HepG2 (cell line): ENCODE data around the gene FBLN7. TPM values are rescaled to one million over a fixed set of nuclear protein-coding genes. Genes with fewer than 3 reads are reported as not detected.

ENCODE experiments used
- ATAC-seq: fragments of 200-7000 bp; cut with Tn5 transposase; 3 replicates; pipeline ENCODE4 v1.9.1; 2020; ENCODE audit warnings: mild to moderate bottlenecking, moderate library complexity
- BruUV-seq: library from RNA; stranded (reverse); fragments of 400-500 nt; replicated peaks from 2 replicates; lab custom pipeline; 2021; lab: Mats Ljungman, UMichigan
- CTCF ChIA-PET: fragments of 300-600 bp; formaldehyde crosslinking; extraction: SDS; loops from one replicate; lab custom pipeline; 2021; ENCODE audit warnings: low total read pairs, inconsistent platforms, low intra/inter-chr PET ratio; lab: Yijun Ruan, JAX
- POLR2A ChIA-PET: fragments of 350-600 bp; sonication (Branson Sonifier 250); formaldehyde crosslinking; loops from one replicate; lab custom pipeline; 2020; ENCODE audit warnings: antibody characterized with exemption, inconsistent platforms; lab: Yijun Ruan, JAX
- DNase-seq: peaks from one replicate; pipeline ENCODE4 v3.0.0-alpha.2; 2015; ENCODE audit warnings: low spot score
- FAIRE-seq: peaks from 3 replicates; lab custom pipeline; 2011; peaks lifted over from hg19 to GRCh38; lab: Jason Lieb, UNC
- H2AFZ ChIP-seq: one replicate; pipeline ENCODE4 v1.6.1; 2011; ENCODE audit warnings: low read length, inconsistent platforms
- H3K27ac ChIP-seq: fragments of 300-600 bp; 3 replicates; pipeline ENCODE4 v1.8.0; 2011; ENCODE audit warnings: mixed run types, mild to moderate bottlenecking, mixed read lengths, low read length, inconsistent platforms; ENCODE audit not compliant: insufficient read depth; ENCODE audit errors: extremely low read length
- H3K27me3 ChIP-seq, 2 experiments: fragments of 200-600 bp in 1 of 2; 2 replicates in 1 of 2; 3 replicates in 1 of 2; pipeline versions ENCODE4 v1.6.0 to v1.8.0; 2011; ENCODE audit warnings: low read length in 2 of 2, mild to moderate bottlenecking in 2 of 2, moderate library complexity in 2 of 2, inconsistent platforms in 1 of 2; ENCODE audit not compliant: insufficient read depth in 2 of 2, control insufficient read depth in 1 of 2
- H3K36me3 ChIP-seq, 2 experiments: fragments of 200-600 bp in 1 of 2; replicated peaks in 1 of 2; 2 replicates in 1 of 2; 3 replicates in 1 of 2; pipeline versions ENCODE4 v1.5.1 to v1.8.0; 2011; ENCODE audit warnings: low read length in 2 of 2, inconsistent platforms in 1 of 2; ENCODE audit not compliant: insufficient read depth in 2 of 2, control insufficient read depth in 1 of 2
- H3K4me1 ChIP-seq: 2 replicates; pipeline ENCODE4 v1.5.1; 2012; ENCODE audit warnings: low read length, inconsistent platforms; ENCODE audit not compliant: insufficient read depth
- H3K4me2 ChIP-seq: 2 replicates; pipeline ENCODE4 v1.6.0; 2011; ENCODE audit warnings: low read depth, low read length, inconsistent platforms
- H3K4me3 ChIP-seq, 3 experiments: fragments of 200-600 bp in 1 of 3; sonication (generic), shearing (Covaris generic) in 1 of 3; replicated peaks in 1 of 3; 2 replicates each; pipeline ENCODE4 v1.5.1; 2011 to 2016; ENCODE audit warnings: low read length in 3 of 3, inconsistent platforms in 2 of 3, low read depth in 2 of 3, mild to moderate bottlenecking in 2 of 3, control low read depth in 1 of 3, mixed read lengths in 1 of 3; ENCODE audit not compliant: insufficient read depth in 1 of 3
- H3K79me2 ChIP-seq: one replicate; pipeline ENCODE4 v1.6.1; 2011; ENCODE audit warnings: low read length, inconsistent platforms; ENCODE audit not compliant: insufficient read depth
- H3K9ac ChIP-seq: 2 replicates; pipeline ENCODE4 v1.6.0; 2011; ENCODE audit warnings: mild to moderate bottlenecking, low read depth, low read length, inconsistent platforms; ENCODE audit not compliant: insufficient read depth
- H3K9me3 ChIP-seq: 2 replicates; pipeline ENCODE4 v1.5.1; 2012; ENCODE audit warnings: mild to moderate bottlenecking, low read length
- H4K20me1 ChIP-seq: 2 replicates; pipeline ENCODE4 v1.6.0; 2011; ENCODE audit warnings: inconsistent platforms, mild to moderate bottlenecking, low read length, moderate library complexity; ENCODE audit not compliant: insufficient read depth
- ARNTL ChIP-seq: sonication (generic); formaldehyde crosslinking; IDR thresholded peaks from 2 replicates; pipeline ENCODE4 v1.4.0; 2020; ENCODE audit warnings: mild to moderate bottlenecking, missing genetic modification reagents
- CBX5 ChIP-seq: sonication (generic); formaldehyde crosslinking; IDR thresholded peaks from 2 replicates; pipeline ENCODE4 v1.4.0; 2020; ENCODE audit warnings: missing genetic modification reagents, borderline replicate concordance
- MAF1 ChIP-seq: sonication (generic); formaldehyde crosslinking; IDR thresholded peaks from 2 replicates; pipeline ENCODE4 v1.5.0; 2020; ENCODE audit warnings: missing genetic modification reagents, borderline replicate concordance
- NBN ChIP-seq: fragments of 450-650 bp; conservative IDR thresholded peaks from 2 replicates; pipeline ENCODE4 v1.6.1; 2017
- NCOA5 ChIP-seq: sonication (generic); formaldehyde crosslinking; IDR thresholded peaks from 2 replicates; pipeline ENCODE4 v1.4.0; 2020; ENCODE audit warnings: missing genetic modification reagents
- RFX3 ChIP-seq: IDR thresholded peaks from 2 replicates; pipeline ENCODE4 v1.6.1; 2016; ENCODE audit warnings: missing biosample characterization, missing genetic modification reagents
- RNF2 ChIP-seq: fragments of 450-650 bp; conservative IDR thresholded peaks from 2 replicates; pipeline ENCODE4 v1.6.1; 2016; ENCODE audit warnings: low read depth
- ZC3H13 ChIP-seq: sonication (generic); formaldehyde crosslinking; IDR thresholded peaks from 2 replicates; pipeline ENCODE4 v1.8.1; 2023; ENCODE audit warnings: mild to moderate bottlenecking, missing genetic modification reagents, moderate library complexity
- ZIK1 ChIP-seq: sonication (generic); formaldehyde crosslinking; IDR thresholded peaks from 2 replicates; pipeline ENCODE4 v1.5.0; 2020; ENCODE audit warnings: mild to moderate bottlenecking, low read depth, missing genetic modification reagents, borderline replicate concordance
- ZNF205 ChIP-seq: IDR thresholded peaks from 2 replicates; pipeline ENCODE4 v1.6.1; 2018; ENCODE audit warnings: missing biosample characterization, missing genetic modification reagents
- ZNF484 ChIP-seq: sonication (generic); formaldehyde crosslinking; IDR thresholded peaks from 2 replicates; pipeline ENCODE4 v1.5.1; 2020; ENCODE audit warnings: mild to moderate bottlenecking, low read depth, missing genetic modification reagents, borderline replicate concordance
- ZNF552 ChIP-seq: sonication (generic); formaldehyde crosslinking; IDR thresholded peaks from 2 replicates; pipeline ENCODE4 v1.9.0; 2022; ENCODE audit warnings: missing genetic modification reagents, mild to moderate bottlenecking, borderline replicate concordance
- ZNF629 ChIP-seq: sonication (generic); formaldehyde crosslinking; conservative IDR thresholded peaks from 2 replicates; pipeline ENCODE4 v1.5.0; 2020; ENCODE audit warnings: missing genetic modification reagents
- ZXDC ChIP-seq: sonication (generic); formaldehyde crosslinking; IDR thresholded peaks from 2 replicates; pipeline ENCODE4 v1.5.0; 2020; ENCODE audit warnings: mild to moderate bottlenecking, missing genetic modification reagents
- WGBS: methylation state at CpG from one replicate; pipeline ENCODE4 v1.1.6; 2017; ENCODE audit warnings: low lambda C conversion rate; 5-methylcytosine and 5-hydroxymethylcytosine counted together
- in situ Hi-C: cut with HindIII; loops from 2 replicates; pipeline ENCODE4 v1.10.0; 2017; ENCODE audit warnings: low pct_unique_long_range_greater_than_20kb; ENCODE audit not compliant: extremely low pct_ligation_motif_present
- intact Hi-C: fragments of 100-400 bp; cut with micrococcal nuclease; formaldehyde crosslinking; loops from one replicate; pipeline ENCODE4 v1.10.0; 2022; ENCODE audit not compliant: unreplicated experiment
- polyA plus RNA-seq, 8 experiments: library from polyadenylated mRNA; depleted of rRNA in 3 of 8; stranded (reverse) in 7 of 8; unstranded in 1 of 8; fragments of >200 nt; fragmentation: Illumina TruSeq in 4 of 8; extraction: Trizol in 4 of 8; gene quantifications; 2 replicates each; pipeline versions ENCODE4 v1.2.1 to v1.2.3, GENCODE V29; 2011 to 2016; ENCODE audit warnings: low read depth in 4 of 8, missing spikeins in 1 of 8, mixed read lengths in 1 of 8; ENCODE audit not compliant: insufficient read depth in 1 of 8
- total RNA-seq, 5 experiments: library from RNA; depleted of rRNA; stranded (reverse); fragments of >200 nt; fragmentation: Illumina TruSeq; extraction: Trizol; gene quantifications; 2 replicates each; pipeline ENCODE4 v1.2.3, GENCODE V29; 2016; ENCODE audit warnings: low read depth in 1 of 5
- TF ChIP-seq, protein P1 (sequence below): IDR thresholded peaks from 2 replicates; pipeline ENCODE4 v1.6.1; 2016; ENCODE audit warnings: low read depth, borderline replicate concordance

FBLN7 gene
- total and polyA plus RNA-seq, 2 of the 13 experiments (the other 11 are each of a cell fraction or from before 2014, with no cell fraction given): 1.4 to 2.3 TPM

DNA sequence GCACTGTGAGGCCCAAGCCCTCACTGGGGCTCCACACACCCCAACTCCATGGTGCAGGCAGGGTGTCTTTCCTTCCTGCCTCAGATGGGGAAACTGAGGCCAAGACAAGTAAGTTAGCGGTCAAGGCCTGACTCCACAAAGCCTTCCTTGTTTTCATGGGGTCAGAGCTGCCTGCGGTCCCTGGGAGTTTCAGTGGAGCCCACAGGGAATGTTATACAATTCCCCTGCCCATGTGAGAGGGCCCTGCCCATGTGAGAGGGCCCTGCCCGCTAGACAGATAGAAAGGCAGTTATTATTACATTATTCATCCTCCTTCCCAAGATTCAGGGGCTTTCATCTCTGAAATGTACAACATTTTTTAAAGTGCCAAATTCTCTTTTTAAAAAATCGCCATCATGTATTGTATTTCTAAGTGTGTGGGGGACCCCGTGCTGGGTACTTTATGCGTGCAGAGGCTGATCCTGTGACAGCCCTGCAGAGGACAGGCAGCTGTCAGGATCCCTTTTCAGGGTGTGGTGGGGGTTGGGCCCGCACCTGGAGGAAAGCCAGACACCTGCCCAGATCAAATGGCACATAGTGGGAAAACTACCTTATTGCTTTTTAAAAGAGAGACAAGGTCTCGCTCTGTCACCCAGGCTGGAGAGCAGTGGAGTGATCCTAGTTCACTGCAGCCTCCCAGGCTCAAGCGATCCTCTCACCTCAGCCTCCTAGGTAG is 23.4 kb downstream of the FBLN7 start:
- H3K79me2 ChIP-seq: no peaks in the 10 kb centered on the region
- H3K4me3 ChIP-seq: no peak overlapping the region
- BruUV-seq: no TSS peak
- WGBS: 87% methylated on average over 8 of the region's 9 CpGs
- intact Hi-C loops: no loop called here
- H3K4me2 ChIP-seq: no peak overlapping the region
- no peak for TF ChIP-seq ZXDC (CRISPR knock-in tag)
- TF ChIP-seq ZNF629 (CRISPR knock-in tag): no peak
- TF ChIP-seq ZNF552 (CRISPR knock-in tag): no peak
- no peak for TF ChIP-seq CBX5 (CRISPR knock-in tag)
- ATAC-seq: no peak
- H3K27me3 ChIP-seq: no peaks in the 10 kb centered on the region; a peak in 1 of 5 replicates
- no peak for DNase-seq
- H4K20me1 ChIP-seq: no peaks in the 10 kb centered on the region
- in situ Hi-C loops: no loop called here
- no peak overlapping the region for H3K9ac ChIP-seq
- no peaks in the 10 kb centered on the region for H3K36me3 ChIP-seq
- no peaks in the 10 kb centered on the region for H3K9me3 ChIP-seq
- no peak overlapping the region for H2AFZ ChIP-seq
- no peak overlapping the region for H3K27ac ChIP-seq
- peaks cover 12% of the 10 kb centered on the region for H3K4me1 ChIP-seq
- ChIA-PET CTCF (no interaction called here), POLR2A (no interaction called here)
- FAIRE-seq: no peak

GRCh38 chr2:112162341-112162740 is 24.2 kb downstream of the FBLN7 start:
- Histone ChIP-seq H3K4me1 (peaks cover 16% of the 10 kb centered on the region), H3K79me2 (no peaks in the 10 kb centered on the region), H3K4me2 (no peak overlapping the region), H3K9ac (no peak overlapping the region), H4K20me1 (no peaks in the 10 kb centered on the region), H3K27me3 (no peaks in the 10 kb centered on the region; a peak in 1 of 5 replicates), H2AFZ (no peak overlapping the region), H3K36me3 (no peaks in the 10 kb centered on the region), H3K27ac (no peak overlapping the region), H3K4me3 (no peak overlapping the region), H3K9me3 (no peaks in the 10 kb centered on the region)
- WGBS: 78% methylated on average over 6 of the region's 6 CpGs
- no peak for FAIRE-seq
- no peak for DNase-seq
- intact Hi-C loops (no loop called here), in situ Hi-C loops (no loop called here)
- no peak for ATAC-seq
- CTCF ChIA-PET: no interaction called here
- BruUV-seq: no TSS peak
- POLR2A ChIA-PET: interaction anchor here (0.6 kb wide), 1 partner anchor 420 kb away, joined by 3 read pairs; no protein-coding TSS in a partner anchor
- no peak for TF ChIP-seq NBN
- TF ChIP-seq, protein P1, sequence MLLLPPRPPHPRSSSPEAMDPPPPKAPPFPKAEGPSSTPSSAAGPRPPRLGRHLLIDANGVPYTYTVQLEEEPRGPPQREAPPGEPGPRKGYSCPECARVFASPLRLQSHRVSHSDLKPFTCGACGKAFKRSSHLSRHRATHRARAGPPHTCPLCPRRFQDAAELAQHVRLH (CRISPR knock-in tag): no peak
- TF ChIP-seq RFX3 (CRISPR knock-in tag): no peak
- no peak for TF ChIP-seq ZNF484
- TF ChIP-seq ZNF205 (CRISPR knock-in tag): no peak
- TF ChIP-seq ZC3H13 (CRISPR knock-in tag): no peak
- TF ChIP-seq MAF1 (CRISPR knock-in tag): no peak
- TF ChIP-seq RNF2: no peak
- no peak for TF ChIP-seq NCOA5
- TF ChIP-seq ZIK1 (CRISPR knock-in tag): no peak
- no peak for TF ChIP-seq ARNTL (CRISPR knock-in tag)
